ENCODE results near the gene ASTL.

Gene ASTL

GRCh38 chr2:96154506-96155380 lies 16.4 kb upstream of the ASTL start:
- Histone ChIP-seq H3K27me3 (ENCODE audit: insufficient read depth, low read depth) (no peaks in the 10 kb centered on the region), H3K79me2 (ENCODE audit: insufficient read depth, low read depth) (no peaks in the 10 kb centered on the region), H3K36me3 (ENCODE audit: insufficient read depth) (no peaks in the 10 kb centered on the region), H3K4me1 (ENCODE audit: low read depth, poor library complexity, severe bottlenecking) (peaks cover 19% of the 10 kb centered on the region), H2AFZ (ENCODE audit: low read depth) (no peak overlapping the region), H4K20me1 (ENCODE audit: insufficient read depth) (no peaks in the 10 kb centered on the region), H3K27ac (no peak overlapping the region), H3K4me3 (IDR thresholded peaks at IDR 0.05; ENCODE audit: insufficient read depth, low read depth, low read length) (no peak overlapping the region), H3K4me2 (no peak overlapping the region), H3K9ac (no peak overlapping the region)
- no peak for TF ChIP-seq CTCF (conservative IDR thresholded peaks at IDR 0.05; ENCODE audit: low read depth, low read length)

DNA sequence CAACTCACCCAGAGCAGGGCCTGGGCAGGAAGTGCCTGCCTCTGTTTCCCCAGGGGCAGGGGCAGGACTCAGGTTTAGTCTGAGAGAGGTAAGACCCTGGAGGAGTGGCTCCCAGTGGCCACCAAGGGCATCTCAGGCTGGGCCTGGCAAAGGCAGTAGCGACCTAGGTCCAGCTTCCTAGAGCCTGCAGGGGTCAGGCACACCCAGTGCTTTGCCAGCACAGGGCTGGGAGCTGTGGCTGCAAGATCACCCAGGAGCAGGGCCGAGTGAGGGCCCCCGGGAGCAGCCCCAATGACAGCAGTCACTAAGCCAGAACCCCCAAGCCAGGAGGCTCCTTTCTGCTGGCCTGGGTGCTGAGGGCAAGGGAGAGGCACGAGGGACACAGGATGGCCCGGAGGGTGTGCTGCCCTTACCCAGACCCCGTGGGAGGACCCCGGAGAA lies 15.7 kb upstream of the ASTL start:
- Histone ChIP-seq H3K79me2 (ENCODE audit: insufficient read depth, low read depth) (no peaks in the 10 kb centered on the region), H3K4me1 (ENCODE audit: low read depth, poor library complexity, severe bottlenecking) (peaks cover 19% of the 10 kb centered on the region), H3K27ac (no peak overlapping the region), H3K36me3 (ENCODE audit: insufficient read depth) (no peaks in the 10 kb centered on the region), H3K27me3 (ENCODE audit: insufficient read depth, low read depth) (no peaks in the 10 kb centered on the region), H3K4me2 (no peak overlapping the region), H3K4me3 (IDR thresholded peaks at IDR 0.05; ENCODE audit: insufficient read depth, low read depth, low read length) (no peak overlapping the region), H4K20me1 (ENCODE audit: insufficient read depth) (no peaks in the 10 kb centered on the region), H2AFZ (ENCODE audit: low read depth) (no peak overlapping the region), H3K9ac (no peak overlapping the region)
- no peak for TF ChIP-seq CTCF (conservative IDR thresholded peaks at IDR 0.05; ENCODE audit: low read depth, low read length)

DNA sequence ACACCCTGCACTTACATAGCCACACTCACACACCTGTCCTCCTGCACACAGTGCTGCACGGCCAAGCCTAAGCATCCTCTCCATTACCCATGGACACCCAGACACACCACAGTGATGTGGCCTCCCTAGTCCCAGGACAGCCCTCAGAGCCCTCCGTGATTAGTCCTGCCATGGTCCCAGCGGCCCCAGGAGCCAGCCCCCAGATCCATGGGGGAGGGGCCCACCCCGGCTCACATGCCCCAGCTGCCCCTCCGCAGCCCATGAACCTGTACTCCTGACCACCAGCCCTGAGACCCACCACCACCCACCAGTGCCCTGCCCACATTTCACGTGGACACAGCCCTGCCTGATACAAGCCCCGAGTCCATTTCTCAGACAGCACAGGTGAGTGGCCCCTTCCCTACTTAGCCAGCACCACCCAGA lies 15.0 kb upstream of the ASTL start:
- Histone ChIP-seq H4K20me1 (ENCODE audit: insufficient read depth) (no peaks in the 10 kb centered on the region), H2AFZ (ENCODE audit: low read depth) (no peak overlapping the region), H3K9ac (no peak overlapping the region), H3K27me3 (ENCODE audit: insufficient read depth, low read depth) (no peaks in the 10 kb centered on the region), H3K27ac (no peak overlapping the region), H3K4me2 (no peak overlapping the region), H3K4me3 (IDR thresholded peaks at IDR 0.05; ENCODE audit: insufficient read depth, low read depth, low read length) (no peak overlapping the region), H3K79me2 (ENCODE audit: insufficient read depth, low read depth) (no peaks in the 10 kb centered on the region), H3K36me3 (ENCODE audit: insufficient read depth) (no peaks in the 10 kb centered on the region), H3K4me1 (ENCODE audit: low read depth, poor library complexity, severe bottlenecking) (peaks cover 19% of the 10 kb centered on the region)
- no peak for TF ChIP-seq CTCF (conservative IDR thresholded peaks at IDR 0.05; ENCODE audit: low read depth, low read length)

DNA sequence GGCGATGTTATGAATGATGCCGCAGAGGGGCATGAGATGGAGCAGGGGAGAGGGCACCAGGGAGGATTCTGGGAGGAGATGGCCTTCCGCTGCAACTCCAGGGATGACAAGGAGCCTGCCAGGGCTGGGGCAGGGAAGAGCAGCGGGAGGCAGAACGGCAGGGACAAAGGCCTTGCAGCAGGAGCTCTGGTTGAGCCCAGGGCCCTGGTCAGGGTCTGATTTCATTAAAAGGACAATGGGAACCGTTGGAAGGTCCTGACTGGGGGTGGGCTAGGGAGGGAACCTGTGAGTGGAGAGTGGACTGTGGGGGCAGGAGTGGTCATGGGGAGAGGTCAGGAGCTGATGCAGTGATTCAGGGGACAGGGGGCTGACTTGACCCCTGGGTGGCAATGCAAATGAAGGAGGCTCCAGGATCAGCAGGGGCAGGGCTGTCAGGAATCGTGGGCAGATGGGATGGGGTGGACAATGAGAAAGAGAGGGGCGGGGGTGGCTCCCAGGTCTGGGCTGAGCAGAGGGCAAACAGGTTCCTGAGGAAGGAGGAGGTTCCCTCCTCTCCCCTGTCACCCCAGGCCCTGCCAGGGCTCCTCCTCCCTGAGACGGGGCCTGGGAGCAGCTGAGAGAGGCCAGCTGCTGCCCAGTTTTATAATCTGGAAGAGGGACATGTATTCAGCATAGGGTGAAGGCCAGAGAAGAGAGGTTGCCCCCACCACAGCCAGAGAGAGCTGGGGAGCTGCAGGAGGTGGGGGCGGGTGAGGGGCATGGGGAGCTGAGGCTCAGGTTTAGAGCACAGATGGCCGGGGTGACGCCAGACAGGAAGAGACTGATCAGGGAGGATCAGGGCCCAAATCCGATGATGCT lies 14.2 kb upstream of the ASTL start:
- no peaks in the 10 kb centered on the region for H3K79me2 ChIP-seq (ENCODE audit: insufficient read depth, low read depth)
- peaks cover 26% of the 10 kb centered on the region for H3K4me1 ChIP-seq (ENCODE audit: low read depth, poor library complexity, severe bottlenecking)
- H3K4me2 ChIP-seq = no peak overlapping the region
- H3K27me3 ChIP-seq (ENCODE audit: insufficient read depth, low read depth) = no peaks in the 10 kb centered on the region
- H2AFZ ChIP-seq (ENCODE audit: low read depth) = no peak overlapping the region
- no peaks in the 10 kb centered on the region for H3K36me3 ChIP-seq (ENCODE audit: insufficient read depth)
- no peaks in the 10 kb centered on the region for H4K20me1 ChIP-seq (ENCODE audit: insufficient read depth)
- no peak overlapping the region for H3K27ac ChIP-seq
- TF ChIP-seq CTCF (conservative IDR thresholded peaks at IDR 0.05; ENCODE audit: low read depth, low read length) = no peak
- H3K4me3 ChIP-seq (IDR thresholded peaks at IDR 0.05; ENCODE audit: insufficient read depth, low read depth, low read length) = no peak overlapping the region
- no peak overlapping the region for H3K9ac ChIP-seq

Data from KMS-11 (cell line).